Neural cell (in vitro differentiated cells): ENCODE data around the gene TBCEL. TPM values are rescaled to one million over a fixed set of nuclear protein-coding genes. Genes with fewer than 3 reads are reported as not detected.

Experiments
- H2AFZ ChIP-seq: fragments of 200-600, 300-800 bp; sonication (generic), shearing (Covaris generic); 2 replicates; pipeline ENCODE4 v1.6.0; 2014; ENCODE audit warnings: low read depth, mild to moderate bottlenecking, antibody characterized with exemption, low read length, moderate library complexity
- H3F3A ChIP-seq: fragments of 200-600 bp; shearing (Covaris generic); 2 replicates; pipeline ENCODE4 v1.6.1; 2016; ENCODE audit warnings: mild to moderate bottlenecking, moderate library complexity, mixed read lengths, antibody characterized with exemption, low read length; ENCODE audit not compliant: insufficient read depth, poor library complexity, severe bottlenecking
- H3K27ac ChIP-seq: fragments of 200-600, 300-800 bp; sonication (generic), shearing (Covaris generic); 2 replicates; pipeline ENCODE4 v1.5.1; 2014; ENCODE audit warnings: mild to moderate bottlenecking, low read length, moderate library complexity
- H3K27me3 ChIP-seq: fragments of 300-800, 200-600 bp; sonication (generic), shearing (Covaris generic); 2 replicates; pipeline ENCODE4 v1.6.0; 2014; ENCODE audit warnings: mild to moderate bottlenecking, low read depth, low read length, moderate library complexity; ENCODE audit not compliant: insufficient read depth
- H3K36me3 ChIP-seq: fragments of 300-800, 200-600 bp; sonication (generic), shearing (Covaris generic); 2 replicates; pipeline ENCODE4 v1.5.1; 2014; ENCODE audit warnings: mild to moderate bottlenecking, antibody characterized with exemption, low read length, moderate library complexity; ENCODE audit not compliant: insufficient read depth
- H3K4me2 ChIP-seq: fragments of 300-800, 200-600 bp; sonication (generic), shearing (Covaris generic); 2 replicates; pipeline ENCODE4 v1.6.0; 2014; ENCODE audit warnings: mild to moderate bottlenecking, low read length
- H3K4me3 ChIP-seq: fragments of 300-800, 200-600 bp; sonication (generic), shearing (Covaris generic); 2 replicates; pipeline ENCODE4 v1.5.1; 2014; ENCODE audit warnings: mild to moderate bottlenecking, low read length, moderate library complexity
- H3K79me2 ChIP-seq: fragments of 200-600 bp; shearing (Covaris generic); replicated peaks from 2 replicates; pipeline ENCODE4 v1.6.0; 2014; ENCODE audit warnings: mild to moderate bottlenecking, low read length, moderate library complexity; ENCODE audit not compliant: insufficient read depth
- H3K9ac ChIP-seq: fragments of 300-800, 200-600 bp; sonication (generic), shearing (Covaris generic); 2 replicates; pipeline ENCODE4 v1.6.1; 2016; ENCODE audit warnings: mild to moderate bottlenecking, low read length, mixed read lengths
- H3K9me2 ChIP-seq: fragments of 200-600 bp; shearing (Covaris generic); 2 replicates; pipeline ENCODE4 v1.6.1; 2016; ENCODE audit warnings: mild to moderate bottlenecking, low read length, mixed read lengths; ENCODE audit not compliant: insufficient read depth
- H3K9me3 ChIP-seq: fragments of 200-600, 300-800 bp; sonication (generic), shearing (Covaris generic); 2 replicates; pipeline ENCODE4 v1.6.1; 2016; ENCODE audit warnings: mild to moderate bottlenecking, mixed run types, low read length, moderate library complexity, mixed read lengths
- H4K20me1 ChIP-seq: fragments of 200-600 bp; shearing (Covaris generic); 2 replicates; pipeline ENCODE4 v1.6.1; 2016; ENCODE audit warnings: mild to moderate bottlenecking, mixed run types; ENCODE audit not compliant: insufficient read depth
- EP300 ChIP-seq: fragments of 450-650 bp; conservative IDR thresholded peaks from 2 replicates; pipeline ENCODE4 v1.6.1; 2014; ENCODE audit warnings: antibody characterized with exemption, mild to moderate bottlenecking, moderate library complexity; ENCODE audit not compliant: poor library complexity, severe bottlenecking
- EZH2 ChIP-seq: fragments of 200-600, 300-800 bp; shearing (Covaris generic), sonication (generic); IDR thresholded peaks from 2 replicates; pipeline ENCODE4 v1.6.1; 2014; ENCODE audit warnings: antibody characterized with exemption, low read length, borderline replicate concordance, mild to moderate bottlenecking; ENCODE audit not compliant: insufficient read depth, poor library complexity, severe bottlenecking
- MXI1 ChIP-seq: fragments of 450-650 bp; conservative IDR thresholded peaks from 2 replicates; pipeline ENCODE4 v1.6.1; 2014; ENCODE audit warnings: antibody characterized with exemption, mild to moderate bottlenecking; ENCODE audit not compliant: poor library complexity, severe bottlenecking
- POLR2AphosphoS5 ChIP-seq: IDR thresholded peaks from 2 replicates; pipeline ENCODE4 v1.6.1; 2012
- RAD21 ChIP-seq: fragments of 450-650 bp; conservative IDR thresholded peaks from 2 replicates; pipeline ENCODE4 v1.6.1; 2014; ENCODE audit warnings: antibody characterized with exemption, mild to moderate bottlenecking, moderate library complexity
- SMC3 ChIP-seq: fragments of 450-650 bp; conservative IDR thresholded peaks from 2 replicates; pipeline ENCODE4 v1.6.1; 2014; ENCODE audit warnings: antibody characterized with exemption, mild to moderate bottlenecking, moderate library complexity; ENCODE audit not compliant: poor library complexity
- TAF1 ChIP-seq: IDR thresholded peaks from 2 replicates; pipeline ENCODE4 v1.6.1; 2012; ENCODE audit warnings: low read depth
- polyA plus RNA-seq: library from polyadenylated mRNA; depleted of rRNA; stranded (reverse); fragments of >200 nt; gene quantifications from 2 replicates; pipeline ENCODE4 v1.2.3, GENCODE V29; 2014
- TF ChIP-seq, protein P1 (sequence below): fragments of 450-650 bp; IDR thresholded peaks from 2 replicates; pipeline ENCODE4 v1.5.1; 2014; ENCODE audit warnings: antibody characterized with exemption, mild to moderate bottlenecking, moderate library complexity; ENCODE audit not compliant: poor library complexity, severe bottlenecking
- TF ChIP-seq, protein P2 (sequence below): IDR thresholded peaks from 2 replicates; pipeline ENCODE4 v1.6.1; 2012; ENCODE audit warnings: borderline replicate concordance

Gene TBCEL
- polyA plus RNA-seq, 1 donor from 2014 or later: 13.5 TPM

DNA sequence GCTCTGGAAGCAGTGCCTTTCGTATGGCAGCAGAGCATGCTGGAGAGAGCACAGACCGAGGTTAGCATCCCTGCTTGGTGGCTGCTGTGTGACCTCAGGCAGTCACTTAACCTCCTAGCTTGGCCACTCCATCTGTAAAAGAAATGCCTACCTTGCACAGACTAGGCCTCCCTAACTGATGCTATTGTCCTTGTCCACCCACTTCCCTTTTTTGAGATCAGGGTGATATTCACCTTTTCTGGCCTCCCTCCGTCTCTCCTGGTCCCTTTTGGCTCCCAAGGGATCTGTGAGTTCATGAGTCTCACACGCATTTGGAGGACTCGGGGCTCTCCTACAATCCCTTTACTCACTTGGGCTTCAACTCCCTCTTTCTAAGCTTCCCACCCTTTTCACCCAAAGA, 114.4 kb downstream of the TBCEL start:
- Histone ChIP-seq H3K27ac (no peak overlapping the region), H3K9me2 (no peaks in the 10 kb centered on the region), H2AFZ (no peak overlapping the region)

DNA sequence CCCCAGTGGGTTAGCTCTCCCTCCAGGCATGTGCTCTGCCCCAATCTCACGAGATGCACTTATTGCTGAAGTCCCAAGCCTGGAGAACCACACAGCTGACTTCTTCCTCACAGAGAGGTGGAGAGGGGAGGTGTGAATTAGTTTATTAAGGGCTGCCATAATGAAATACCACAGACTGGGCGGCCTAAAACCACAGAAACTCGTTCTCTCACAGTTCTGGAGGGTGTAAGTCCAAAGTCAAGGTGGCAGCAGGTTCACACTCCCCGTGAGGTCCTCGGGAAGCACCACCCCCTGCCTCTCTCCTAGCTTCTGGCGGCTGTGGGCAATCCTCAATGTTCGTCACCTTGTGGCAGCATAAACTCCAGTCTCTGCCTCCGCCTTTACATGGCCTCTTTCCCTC, 116.5 kb downstream of the TBCEL start:
- H3K27me3 ChIP-seq: no peaks in the 10 kb centered on the region
- H2AFZ ChIP-seq: no peak overlapping the region
- no peaks in the 10 kb centered on the region for H3K9me2 ChIP-seq
- no peak overlapping the region for H3K27ac ChIP-seq
- TF ChIP-seq MXI1 (no peak), RAD21 (no peak), POLR2AphosphoS5 (no peak), TAF1 (no peak), EZH2 (no peak), SMC3 (no peak), EP300 (no peak)
- TF ChIP-seq, protein P1, sequence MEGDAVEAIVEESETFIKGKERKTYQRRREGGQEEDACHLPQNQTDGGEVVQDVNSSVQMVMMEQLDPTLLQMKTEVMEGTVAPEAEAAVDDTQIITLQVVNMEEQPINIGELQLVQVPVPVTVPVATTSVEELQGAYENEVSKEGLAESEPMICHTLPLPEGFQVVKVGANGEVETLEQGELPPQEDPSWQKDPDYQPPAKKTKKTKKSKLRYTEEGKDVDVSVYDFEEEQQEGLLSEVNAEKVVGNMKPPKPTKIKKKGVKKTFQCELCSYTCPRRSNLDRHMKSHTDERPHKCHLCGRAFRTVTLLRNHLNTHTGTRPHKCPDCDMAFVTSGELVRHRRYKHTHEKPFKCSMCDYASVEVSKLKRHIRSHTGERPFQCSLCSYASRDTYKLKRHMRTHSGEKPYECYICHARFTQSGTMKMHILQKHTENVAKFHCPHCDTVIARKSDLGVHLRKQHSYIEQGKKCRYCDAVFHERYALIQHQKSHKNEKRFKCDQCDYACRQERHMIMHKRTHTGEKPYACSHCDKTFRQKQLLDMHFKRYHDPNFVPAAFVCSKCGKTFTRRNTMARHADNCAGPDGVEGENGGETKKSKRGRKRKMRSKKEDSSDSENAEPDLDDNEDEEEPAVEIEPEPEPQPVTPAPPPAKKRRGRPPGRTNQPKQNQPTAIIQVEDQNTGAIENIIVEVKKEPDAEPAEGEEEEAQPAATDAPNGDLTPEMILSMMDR: no peak
- TF ChIP-seq, protein P2, sequence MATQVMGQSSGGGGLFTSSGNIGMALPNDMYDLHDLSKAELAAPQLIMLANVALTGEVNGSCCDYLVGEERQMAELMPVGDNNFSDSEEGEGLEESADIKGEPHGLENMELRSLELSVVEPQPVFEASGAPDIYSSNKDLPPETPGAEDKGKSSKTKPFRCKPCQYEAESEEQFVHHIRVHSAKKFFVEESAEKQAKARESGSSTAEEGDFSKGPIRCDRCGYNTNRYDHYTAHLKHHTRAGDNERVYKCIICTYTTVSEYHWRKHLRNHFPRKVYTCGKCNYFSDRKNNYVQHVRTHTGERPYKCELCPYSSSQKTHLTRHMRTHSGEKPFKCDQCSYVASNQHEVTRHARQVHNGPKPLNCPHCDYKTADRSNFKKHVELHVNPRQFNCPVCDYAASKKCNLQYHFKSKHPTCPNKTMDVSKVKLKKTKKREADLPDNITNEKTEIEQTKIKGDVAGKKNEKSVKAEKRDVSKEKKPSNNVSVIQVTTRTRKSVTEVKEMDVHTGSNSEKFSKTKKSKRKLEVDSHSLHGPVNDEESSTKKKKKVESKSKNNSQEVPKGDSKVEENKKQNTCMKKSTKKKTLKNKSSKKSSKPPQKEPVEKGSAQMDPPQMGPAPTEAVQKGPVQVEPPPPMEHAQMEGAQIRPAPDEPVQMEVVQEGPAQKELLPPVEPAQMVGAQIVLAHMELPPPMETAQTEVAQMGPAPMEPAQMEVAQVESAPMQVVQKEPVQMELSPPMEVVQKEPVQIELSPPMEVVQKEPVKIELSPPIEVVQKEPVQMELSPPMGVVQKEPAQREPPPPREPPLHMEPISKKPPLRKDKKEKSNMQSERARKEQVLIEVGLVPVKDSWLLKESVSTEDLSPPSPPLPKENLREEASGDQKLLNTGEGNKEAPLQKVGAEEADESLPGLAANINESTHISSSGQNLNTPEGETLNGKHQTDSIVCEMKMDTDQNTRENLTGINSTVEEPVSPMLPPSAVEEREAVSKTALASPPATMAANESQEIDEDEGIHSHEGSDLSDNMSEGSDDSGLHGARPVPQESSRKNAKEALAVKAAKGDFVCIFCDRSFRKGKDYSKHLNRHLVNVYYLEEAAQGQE: no peak
- no peak overlapping the region for H3K9ac ChIP-seq
- H3K36me3 ChIP-seq: no peaks in the 10 kb centered on the region
- no peak overlapping the region for H3K4me2 ChIP-seq
- H3F3A ChIP-seq: no peaks in the 10 kb centered on the region
- H4K20me1 ChIP-seq: no peaks in the 10 kb centered on the region
- no peak overlapping the region for H3K4me3 ChIP-seq
- H3K79me2 ChIP-seq: no peaks in the 10 kb centered on the region
- H3K9me3 ChIP-seq: no peaks in the 10 kb centered on the region

More for the DNA sequence above, 114.4 kb downstream of the TBCEL start:
- H3K27me3 ChIP-seq: no peaks in the 10 kb centered on the region
- H3K9ac ChIP-seq: no peak overlapping the region
- no peak overlapping the region for H3K4me2 ChIP-seq
- no peak overlapping the region for H3K4me3 ChIP-seq
- H3K36me3 ChIP-seq: no peaks in the 10 kb centered on the region
- no peaks in the 10 kb centered on the region for H3F3A ChIP-seq
- no peaks in the 10 kb centered on the region for H3K79me2 ChIP-seq
- TF ChIP-seq EZH2 (no peak), MXI1 (no peak), RAD21 (no peak), POLR2AphosphoS5 (no peak), EP300 (no peak), TAF1 (no peak), SMC3 (no peak)
- TF ChIP-seq, protein P1: no peak
- TF ChIP-seq, protein P2: no peak
- no peaks in the 10 kb centered on the region for H4K20me1 ChIP-seq
- H3K9me3 ChIP-seq: no peaks in the 10 kb centered on the region
